ENCODE results near the gene FHL1.
A peak's percentile ranks its signal among the peaks of the same experiment; 100 is the strongest.
"Not testable (repeated sequence)": the region's sequence is repeated elsewhere in the genome, so short reads cannot be mapped to it uniquely, and the experiment has no call there.

Gene FHL1

DNA sequence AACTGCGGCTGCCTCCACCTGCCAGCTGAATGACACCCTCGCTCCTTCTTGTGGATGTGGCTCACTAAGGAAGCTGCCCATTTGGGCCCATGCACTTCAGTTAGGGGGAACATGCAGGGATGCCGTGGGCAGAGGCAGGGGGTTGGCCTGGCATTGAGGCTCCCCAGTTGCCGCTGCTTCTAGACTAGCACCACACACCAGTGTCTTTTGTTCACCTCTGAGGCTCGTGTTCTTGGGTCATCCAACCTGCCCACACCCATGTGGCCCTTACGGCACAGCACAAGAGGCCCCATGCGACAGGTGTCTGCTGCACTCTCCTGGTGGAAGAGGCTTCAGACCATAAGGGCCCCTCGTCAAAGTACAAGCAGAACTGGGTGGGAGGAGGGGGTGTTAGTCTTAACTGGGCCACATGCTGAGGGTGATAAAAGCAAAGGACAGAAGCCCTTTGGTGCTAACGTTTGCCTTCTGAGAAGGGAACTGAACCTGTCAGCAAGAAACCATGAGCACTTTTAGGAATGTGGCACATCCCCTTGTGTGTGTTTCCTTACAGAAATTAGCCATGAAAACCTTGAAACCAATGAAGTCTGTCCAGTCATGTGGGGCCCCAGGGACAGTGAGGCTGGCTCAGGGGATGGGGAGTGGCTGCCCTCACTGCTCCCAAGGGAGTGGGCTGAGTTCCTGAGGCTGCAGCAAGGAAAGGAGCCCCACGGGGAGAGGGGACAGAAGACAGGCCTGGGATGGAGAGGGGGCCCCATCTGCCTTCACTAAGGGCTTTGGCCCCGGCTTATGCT is 64.6 kb downstream of the FHL1 start:
- no peak for DNase-seq

DNA sequence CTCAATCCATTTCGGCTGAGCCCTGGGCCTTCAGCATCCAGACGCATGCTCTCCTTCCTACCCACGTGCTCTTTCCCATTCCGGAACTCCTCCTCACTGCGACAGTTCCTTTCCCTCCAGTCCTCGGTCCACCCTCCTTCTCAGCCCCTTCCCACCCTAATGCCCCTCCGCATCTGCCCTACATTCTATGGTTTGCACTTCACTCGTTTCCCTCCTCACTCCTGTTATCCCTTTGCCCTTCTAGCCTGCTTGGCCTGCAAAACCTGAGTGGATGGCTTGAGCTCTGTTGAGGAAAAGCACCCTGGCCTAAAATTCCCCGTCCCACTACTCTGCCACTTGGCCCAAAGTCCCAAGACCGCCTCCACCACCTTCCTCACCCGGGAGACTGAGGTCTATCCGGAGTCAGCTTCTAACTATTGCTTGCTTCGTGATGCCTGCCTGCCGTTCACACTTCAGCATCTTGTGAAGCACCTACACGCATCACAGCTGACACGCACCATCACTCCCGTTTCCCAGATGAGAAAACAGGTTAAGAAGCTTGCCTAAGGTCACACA is 65.3 kb downstream of the FHL1 start:
- no peak for DNase-seq

DNA sequence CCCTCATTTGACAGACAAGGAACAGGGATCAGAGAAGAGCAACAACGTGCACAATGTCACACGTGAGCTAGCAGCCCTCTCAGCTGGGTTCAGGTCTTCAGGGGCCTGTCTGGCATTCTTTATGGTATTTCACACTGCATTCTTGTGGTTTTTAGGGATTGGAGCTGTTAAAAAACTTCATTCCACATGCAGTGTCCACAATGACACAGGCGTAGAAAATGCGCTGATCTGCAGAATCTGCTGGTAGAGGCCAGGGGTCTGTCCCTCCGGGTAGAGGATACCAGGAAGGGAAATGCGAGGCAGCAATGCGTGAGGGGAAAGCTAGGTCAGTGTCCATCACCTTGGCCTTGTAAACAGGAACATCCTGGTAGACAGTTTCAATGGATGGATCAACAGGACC is 67.2 kb downstream of the FHL1 start:
- DNase-seq, result no peak

DNA sequence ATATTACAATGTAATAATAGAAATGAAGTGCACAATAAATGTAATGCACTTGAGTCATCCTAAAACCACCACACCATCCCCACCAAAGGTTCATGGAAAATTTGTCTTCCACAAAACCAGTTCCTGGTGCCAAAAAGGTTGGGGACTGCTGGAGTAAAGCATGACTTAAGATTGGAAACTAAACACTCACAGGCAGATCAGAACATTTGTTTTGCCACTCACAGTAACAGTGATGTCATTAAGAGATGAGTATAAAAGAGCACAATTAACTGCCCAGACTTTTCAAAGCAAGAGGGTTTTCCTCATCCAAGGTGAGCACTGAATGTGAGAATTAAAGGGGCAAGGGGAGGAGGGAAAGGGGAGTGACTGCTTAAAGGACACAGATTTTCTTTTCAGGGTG is 68.2 kb downstream of the FHL1 start:
- DNase-seq, result no peak

DNA sequence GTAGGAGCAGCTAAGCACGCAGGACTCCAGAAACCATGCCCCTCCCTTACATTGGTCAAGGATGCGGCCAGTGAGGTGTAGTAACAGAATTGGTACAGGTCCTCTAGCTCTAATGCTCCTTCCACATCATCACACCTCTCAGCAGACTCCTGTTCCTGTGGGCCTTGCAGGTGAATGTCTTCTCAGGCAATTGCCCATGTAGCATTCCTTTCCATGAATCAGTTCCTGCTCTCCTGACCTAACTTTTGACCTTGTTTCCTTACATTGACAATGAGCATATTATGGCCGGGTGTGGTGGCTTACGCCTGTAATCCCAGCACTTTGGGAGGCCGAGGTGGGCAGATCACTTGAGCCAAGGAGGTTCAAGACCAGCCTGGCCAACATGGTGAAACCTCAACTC is 72.6 kb downstream of the FHL1 start:
- DNase-seq, result no peak

DNA sequence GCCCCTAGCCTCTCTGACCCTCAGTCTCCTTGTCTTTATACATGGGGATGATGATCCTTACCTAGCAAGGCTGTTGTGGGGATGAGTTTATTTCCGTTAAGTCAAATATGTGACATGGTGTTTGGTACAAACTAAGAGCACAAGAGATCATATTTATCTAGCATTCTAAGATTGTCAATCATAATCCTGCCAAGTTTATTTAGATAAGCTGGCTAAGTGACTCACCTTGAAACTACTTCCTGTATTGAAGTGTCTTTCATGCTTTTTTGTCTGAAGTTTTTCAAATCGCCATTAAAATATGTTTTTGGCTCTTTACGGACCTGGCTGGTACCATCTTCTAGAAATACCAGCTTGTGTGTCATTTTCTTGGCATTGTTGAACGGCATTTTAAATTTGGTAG is 73.2 kb downstream of the FHL1 start:
- DNase-seq, result no peak

DNA sequence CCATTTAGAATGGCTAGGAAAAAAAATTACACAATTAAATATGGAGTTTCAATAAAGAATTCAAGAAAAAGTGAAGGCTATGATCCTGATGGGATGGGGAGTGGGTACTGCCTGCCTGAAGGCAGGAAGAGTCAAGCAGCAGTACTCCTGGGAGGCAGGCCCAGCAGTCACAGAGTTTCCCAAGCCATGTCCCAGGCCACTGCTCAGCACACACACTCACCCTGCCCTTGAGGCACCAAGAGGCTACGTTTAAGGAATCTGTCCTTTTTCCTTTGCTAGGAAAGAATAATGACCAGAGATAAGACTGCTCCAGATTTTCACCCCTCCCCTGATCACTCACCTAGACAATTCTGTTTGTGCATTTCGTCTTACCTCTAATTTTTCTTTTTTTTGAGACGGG is 73.6 kb downstream of the FHL1 start:
- no peak for DNase-seq

DNA sequence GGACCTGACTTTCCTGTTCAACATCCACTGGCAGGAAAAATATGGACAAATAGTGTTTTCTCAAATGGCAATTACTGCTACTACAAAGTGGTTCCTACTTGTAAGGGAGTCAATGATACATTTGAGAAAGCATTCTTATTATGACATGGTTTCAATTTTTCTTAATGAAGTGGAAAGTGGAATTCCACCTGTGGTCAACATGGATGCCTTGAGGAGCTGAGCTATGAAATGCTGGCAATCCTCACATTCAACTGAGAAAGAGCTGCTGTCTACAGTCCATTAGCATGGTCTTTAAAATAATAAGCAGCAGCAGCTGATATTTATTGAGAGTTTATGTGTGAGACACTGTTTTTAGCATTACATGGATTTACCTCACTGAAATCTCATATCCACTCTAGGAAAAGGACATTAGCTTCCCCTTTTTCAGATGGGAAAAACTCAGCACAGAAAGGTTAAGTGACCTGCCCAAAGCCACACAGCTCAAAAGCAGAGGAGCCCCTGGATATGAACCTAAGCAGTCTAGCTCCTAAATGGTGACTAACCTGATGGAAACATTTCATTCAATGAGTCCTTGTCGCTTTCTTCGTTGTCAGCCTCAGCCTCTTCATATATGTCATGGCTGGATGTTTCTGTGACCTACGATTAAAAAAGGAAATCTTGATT is 74.6 kb downstream of the FHL1 start:
- DNase-seq, result no peak

DNA sequence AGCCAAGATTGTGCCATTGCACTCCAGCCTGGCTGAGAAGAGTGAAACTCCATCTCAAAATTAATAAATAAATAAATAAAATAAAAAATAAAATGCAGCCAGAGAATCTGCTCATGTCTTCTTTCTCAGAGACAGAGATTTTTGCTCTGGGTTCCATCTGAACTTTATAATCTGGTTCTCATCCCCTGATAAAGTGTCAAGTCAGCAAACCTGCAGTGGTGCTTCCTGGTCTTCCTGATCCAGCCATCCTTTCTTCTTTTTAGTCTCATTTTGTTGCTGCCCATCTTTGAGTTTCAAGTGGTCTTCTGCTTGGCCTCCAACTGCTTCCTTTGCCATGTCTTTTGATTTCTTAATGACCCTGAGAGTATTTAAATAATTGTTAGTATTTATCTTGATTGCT is 79.7 kb downstream of the FHL1 start:
- no peak for DNase-seq

DNA sequence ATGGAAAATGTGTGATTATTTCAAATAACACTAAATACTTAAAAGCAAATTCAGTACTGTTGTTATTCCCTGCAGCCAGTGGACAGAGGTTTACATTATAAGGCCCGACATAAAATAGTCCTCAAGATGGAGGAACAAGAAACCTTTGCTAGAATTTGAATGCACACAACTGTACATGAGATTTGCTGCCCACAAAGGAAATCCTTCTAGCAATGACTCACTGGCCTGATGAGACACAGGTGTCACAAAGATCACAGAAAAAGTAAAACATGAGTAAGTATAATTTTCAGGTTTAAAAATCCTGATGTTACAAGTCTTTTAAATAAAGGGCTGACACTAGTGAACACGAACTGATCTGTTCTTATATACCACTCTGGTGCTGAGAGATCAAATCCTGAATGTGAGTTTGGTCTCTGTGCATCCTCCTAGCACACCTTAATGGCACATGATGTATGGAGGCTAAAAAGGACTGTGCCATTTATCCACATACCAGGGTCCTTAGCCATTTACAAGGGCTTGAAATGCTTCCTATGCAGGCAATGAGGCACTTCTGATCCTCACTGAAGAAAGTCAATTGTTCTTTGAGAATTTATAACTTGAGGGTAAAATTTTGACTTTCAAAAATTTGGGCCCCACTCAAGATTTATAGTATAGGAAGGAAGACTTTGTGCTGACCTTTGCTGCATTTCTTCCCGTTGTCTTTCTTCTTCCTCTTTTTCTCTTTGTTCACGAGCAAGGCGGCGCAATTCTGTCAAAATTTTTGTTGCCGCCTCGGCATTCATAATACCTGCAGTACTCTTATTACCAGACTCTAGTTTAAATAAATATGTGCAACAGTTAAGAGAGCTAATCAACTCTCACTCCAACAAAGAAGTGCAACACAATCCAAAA is 80.9 kb downstream of the FHL1 start:
- DNase-seq, result no peak

DNA sequence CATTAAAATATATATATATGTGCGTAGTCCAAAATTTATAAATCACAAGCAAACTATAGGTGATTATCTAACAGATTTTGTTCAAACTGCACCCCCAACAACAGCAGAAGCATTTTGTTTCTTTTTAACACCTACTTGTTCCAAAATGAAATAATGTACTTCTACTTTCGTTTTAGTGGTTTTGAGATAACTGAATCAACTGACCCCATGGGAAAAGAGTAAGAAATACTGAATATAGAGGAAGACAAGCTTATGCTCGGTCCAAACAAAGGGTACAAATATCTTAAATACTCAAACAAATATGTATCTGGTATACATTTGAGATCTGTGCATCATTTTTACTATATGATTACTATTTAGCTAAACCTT is 81.5 kb downstream of the FHL1 start:
- no peak for DNase-seq

DNA sequence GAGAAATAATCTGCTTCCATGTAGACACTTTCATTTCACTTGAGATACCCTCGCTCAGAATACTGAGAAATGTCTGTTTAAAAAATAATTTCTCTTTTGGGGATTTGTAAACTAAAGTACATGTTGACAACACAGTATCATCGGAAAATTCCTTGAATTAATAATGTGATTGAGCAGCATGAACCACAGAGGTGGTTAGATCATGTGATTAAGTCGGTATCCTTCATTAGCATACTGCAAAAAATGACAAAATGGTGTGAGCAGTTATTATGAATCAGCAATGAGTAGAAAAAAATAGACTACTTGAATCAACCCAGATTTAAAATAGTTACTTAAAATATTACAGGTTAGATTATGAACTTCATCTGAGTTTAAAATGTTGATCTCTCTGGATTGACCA is 89.7 kb downstream of the FHL1 start:
- DNase-seq, result no peak

DNA sequence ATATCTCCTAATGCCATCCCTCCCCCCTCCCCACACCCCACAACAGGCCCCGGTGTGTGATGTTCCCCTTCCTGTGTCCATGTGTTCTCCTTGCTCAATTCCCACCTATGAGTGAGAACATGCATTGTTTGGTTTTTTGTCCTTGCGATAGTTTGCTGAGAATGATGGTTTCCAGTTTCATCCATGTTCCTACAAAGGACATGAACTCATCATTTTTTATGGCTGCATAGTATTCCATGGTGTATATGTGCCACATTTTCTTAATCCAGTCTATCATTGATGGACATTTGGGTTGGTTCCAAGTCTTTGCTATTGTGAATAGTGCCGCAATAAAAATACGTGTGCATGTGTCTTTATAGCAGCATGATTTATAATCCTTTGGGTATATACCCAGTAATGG is 90.5 kb downstream of the FHL1 start:
- DNase-seq, result not testable (repeated sequence)

DNA sequence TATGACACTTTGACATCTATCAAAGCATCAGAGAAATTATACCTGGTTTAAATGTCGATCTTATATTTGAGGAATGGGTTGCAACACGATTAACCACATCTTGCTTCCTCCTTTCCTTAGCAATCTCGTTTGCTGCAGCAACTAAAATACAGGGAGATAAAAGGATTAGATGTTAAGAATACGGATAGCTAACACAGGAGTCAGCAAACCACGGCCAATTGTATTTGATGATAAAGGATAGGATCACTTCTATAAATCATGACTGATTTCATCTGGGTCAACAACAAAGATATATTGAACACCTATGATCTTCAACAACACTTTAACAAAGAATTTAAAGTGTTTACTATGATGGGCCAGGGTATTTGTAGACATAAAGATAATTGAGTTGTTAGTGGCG is 98.9 kb downstream of the FHL1 start:
- DNase-seq, result no peak

DNA sequence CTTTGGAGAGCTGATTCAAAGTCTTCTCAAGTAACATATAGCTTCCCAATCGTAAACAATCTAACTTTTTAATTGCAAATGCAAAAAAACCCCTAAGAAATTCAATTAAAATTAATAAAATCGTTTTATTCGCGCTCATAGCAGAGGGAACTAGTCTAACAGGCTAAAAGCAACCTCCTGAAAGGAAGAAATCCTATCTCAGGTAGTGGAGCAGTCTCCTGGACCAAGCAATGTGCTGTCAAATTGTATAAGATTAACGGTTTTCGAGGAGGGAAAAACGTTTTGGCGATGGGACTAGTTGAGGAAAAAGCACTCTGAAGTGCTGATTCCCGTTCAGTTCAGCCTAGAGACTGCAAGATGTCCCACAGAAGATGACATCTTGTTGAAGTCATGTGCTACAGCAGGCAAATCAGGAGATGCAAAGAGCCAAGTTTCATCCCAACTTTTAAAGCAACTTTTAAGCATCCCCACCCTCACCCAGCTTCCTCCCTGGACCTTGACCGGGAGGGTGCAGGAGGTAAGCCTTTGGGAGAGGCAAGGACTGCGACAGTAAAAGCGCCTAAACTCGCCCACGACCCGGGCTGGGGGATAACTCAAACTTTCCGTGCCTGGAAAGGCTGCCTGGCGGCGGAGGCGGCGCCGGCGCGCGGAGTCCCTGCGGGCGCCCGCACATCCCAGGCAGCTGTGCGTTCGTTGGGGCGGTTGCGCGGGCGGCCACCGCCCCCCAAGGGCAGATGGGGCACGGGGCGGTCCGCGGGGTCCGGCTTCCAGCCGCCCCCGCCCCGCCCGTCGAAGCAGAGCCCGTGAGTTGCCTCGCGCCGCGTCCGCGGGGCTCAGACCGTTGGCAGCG is 103.1 kb downstream of the FHL1 start:
- DNase-seq, result no peak

DNA sequence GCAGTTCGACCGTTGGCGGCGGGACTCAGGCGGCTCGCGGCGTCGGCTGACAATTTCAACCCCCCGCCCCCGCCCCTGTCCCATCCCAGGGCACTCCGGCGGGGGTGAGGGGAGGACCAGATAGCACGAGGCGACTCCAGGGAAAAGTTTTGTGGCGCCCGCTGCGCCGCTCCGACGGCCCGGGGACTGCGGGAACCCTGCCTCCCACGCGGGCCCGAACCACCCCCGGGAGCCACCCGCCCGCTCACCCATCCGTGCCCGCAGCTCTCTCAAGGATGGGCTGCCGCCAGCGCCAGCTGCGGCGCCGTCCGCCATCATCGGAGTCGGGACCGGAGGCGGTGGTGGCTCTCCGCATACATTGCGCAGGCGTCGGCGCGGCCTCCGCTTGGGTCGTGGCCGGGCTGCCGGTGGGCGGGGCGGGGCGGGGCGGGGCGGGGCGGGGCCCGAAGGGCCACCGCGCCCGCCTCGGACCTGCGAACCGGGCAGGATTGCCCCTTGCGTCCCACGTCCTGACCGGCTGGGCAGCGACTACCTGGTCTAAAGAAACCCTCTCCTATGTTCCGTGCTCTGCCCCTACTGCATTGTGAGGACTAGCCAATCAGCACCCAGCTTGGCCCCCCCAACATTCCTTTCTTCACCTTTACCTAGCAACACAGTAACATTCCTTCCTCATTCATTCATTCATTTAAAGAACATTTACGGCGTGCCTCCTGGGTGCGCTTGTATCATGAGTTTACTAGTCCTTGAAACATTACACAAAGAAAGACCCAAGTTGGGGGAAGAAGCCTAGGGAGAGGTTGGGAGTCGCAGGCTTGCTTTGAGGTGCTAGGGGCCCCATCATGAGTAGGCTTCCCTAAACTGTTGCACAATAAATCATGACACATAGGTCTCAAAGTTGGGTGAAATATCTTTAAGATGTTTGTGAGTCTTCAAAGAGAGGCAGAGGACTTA is 104.0 kb downstream of the FHL1 start, which contains the start of gene MAP7D3:
Gene MAP7D3 (minus strand): TSS at position 360 of the 951 bp plus-strand sequence. CDS start 42 bp downstream, at position 318.
- DNase-seq, result peak; percentile 14

DNA sequence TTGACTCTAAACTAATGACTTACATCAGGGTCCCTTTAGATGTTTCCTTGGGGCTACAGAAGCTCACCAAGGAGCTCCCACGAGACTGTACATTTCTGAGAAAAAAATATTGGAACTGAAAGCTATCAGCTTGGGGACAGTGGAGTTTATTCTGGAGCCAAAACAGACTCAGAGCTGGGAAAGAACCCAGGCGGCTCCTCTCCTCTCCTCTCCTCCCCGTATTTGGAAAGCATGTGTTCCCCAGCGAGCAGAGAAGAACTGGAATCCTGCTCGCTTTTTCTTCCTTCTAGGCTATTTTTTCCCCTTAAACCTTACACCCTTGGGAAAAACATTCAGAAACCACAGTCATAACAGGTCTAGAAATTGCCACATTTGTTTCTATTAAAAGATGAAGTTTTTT is 108.2 kb downstream of the FHL1 start:
- no peak for DNase-seq

DNA sequence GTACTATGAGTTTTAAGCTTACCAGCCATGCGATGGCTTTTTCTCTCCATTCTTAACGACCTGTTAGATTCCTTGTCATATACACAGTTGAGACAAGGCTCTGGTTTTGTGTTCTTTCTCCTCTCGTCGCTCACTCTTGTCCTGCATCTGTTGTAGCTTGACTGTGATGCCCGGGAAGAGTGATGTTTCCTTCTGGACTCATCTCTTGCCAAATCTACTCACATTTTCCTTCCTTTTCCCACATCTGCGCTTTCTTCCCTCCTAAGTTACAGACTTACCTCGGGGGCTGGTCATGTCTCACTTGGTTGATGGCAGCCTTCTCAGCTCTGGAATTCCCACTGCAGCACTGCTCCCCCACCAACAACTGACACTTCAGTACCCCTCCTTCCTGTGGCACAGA is 108.7 kb downstream of the FHL1 start:
- no peak for DNase-seq

DNA sequence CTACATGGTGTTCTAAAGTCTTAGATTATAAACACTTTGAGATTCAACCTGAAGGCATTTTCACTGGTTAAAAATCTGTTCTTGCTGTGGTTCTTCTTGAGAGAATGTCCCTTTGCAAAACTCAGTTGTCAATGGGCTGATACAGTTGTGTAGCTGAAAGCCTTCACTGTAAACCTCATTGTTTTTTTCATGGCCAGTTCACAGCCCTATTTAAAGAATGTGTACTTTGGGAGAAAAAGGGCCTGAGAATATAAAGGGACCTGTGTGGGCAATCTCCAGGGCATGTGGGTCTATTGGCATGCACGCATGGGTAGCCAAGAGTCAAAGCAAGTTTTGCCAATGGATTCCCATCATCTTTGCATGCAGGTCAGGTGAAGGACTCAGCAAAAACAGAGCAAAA is 111.6 kb downstream of the FHL1 start:
- DNase-seq, result no peak

DNA sequence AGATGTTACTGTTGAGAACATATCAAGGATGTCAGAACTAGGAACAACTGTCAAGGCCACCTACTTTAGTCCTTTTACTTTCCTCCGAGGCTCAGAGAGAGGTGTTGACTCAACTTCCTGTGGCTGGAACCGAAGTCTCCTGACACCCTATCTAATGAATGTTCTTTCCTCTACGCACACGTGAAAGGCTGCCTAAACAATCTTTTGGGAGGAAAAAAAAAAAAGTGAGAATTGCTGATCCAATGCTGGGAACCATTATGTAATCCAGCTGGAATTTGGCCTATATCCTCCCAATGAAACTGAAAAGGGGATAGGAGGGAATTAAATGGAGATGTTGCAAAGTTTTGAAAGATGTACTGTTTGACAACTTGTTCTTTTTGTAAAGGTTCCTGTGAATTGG is 112.2 kb downstream of the FHL1 start:
- no peak for DNase-seq

DNA sequence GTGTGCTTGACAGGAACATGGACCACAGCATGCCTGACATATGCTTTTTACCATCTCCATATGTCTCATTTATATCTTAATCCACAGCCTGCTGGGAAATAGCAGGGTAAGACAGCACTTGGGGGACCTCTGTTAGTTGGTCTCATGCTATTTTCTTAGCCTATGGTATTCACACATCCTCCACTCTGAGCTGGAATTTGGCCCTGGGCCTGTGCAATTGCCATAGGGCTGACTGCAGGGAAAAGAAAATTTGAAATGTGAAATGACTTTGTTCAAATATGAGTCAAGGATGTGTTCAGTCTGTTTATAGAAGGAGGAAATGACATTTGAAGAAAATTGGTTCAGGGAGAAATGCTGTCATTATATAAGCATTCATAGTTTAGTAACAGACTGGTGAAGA is 113.4 kb downstream of the FHL1 start:
- DNase-seq, result no peak

Data from DMS79 treated with DMSO at 0.1 percent for 48 hours (cell line).